Spleen (tissue), 7 donors: ENCODE measurements around the gene TPST1.

Experiments used
- CTCF ChIP-seq, 11 experiments: fragments of 200-600 bp in 7 of 11; fragments of 450-650 bp in 4 of 11; sonication (generic) in 4 of 11; IDR thresholded peaks in 8 of 11; conservative IDR thresholded peaks in 3 of 11; 1 replicate in 7 of 11; 2 replicates in 4 of 11; pipeline versions ENCODE4 v1.4.0 to v1.8.0; 2016 to 2021; ENCODE audit warnings: antibody characterized with exemption in 11 of 11, inconsistent platforms in 4 of 11, mild to moderate bottlenecking in 1 of 11
- POLR2A ChIP-seq, 3 donors: fragments of 450-650 bp; IDR thresholded peaks; one replicate each; pipeline ENCODE4 v1.5.1; 2017; ENCODE audit warnings: antibody characterized with exemption in 3 of 3, mild to moderate bottlenecking in 1 of 3
- POLR2AphosphoS5 ChIP-seq, 3 donors: sonication (generic); formaldehyde crosslinking; IDR thresholded peaks; one replicate each; pipeline ENCODE4 v1.5.1; 2017; ENCODE audit warnings: antibody characterized with exemption in 3 of 3
- donor health status: DM: no; HTN: no; CAD: no; lungs with moderate emphysema.
- donor health status: DM: no; HTN: no; CAD: no.
- donor health status: DM: no; HTN: no; CAD: no.

GRCh38 chr7:66279912-66280311, 74.8 kb downstream of the TPST1 start:
- TF ChIP-seq CTCF (IDR thresholded peaks at IDR 0.05 in 8 of 11, conservative IDR thresholded peaks at IDR 0.05 in 3 of 11) = no peak
- TF ChIP-seq POLR2AphosphoS5 (IDR thresholded peaks at IDR 0.05) = peak in 1 of 3 donors; percentile 14
- TF ChIP-seq POLR2A (IDR thresholded peaks at IDR 0.05) = no peak
